Astrocyte of the hippocampus (primary cell): Measurements from ENCODE around the gene SSR1.
"Not testable (repeated sequence)": the region's sequence is repeated elsewhere in the genome, so short reads cannot be mapped to it uniquely, and the experiment has no call there.

ENCODE experiments used
- DNase-seq: peaks from one replicate; pipeline ENCODE4 v3.0.0; 2011; ENCODE audit warnings: low read depth, low spot score

Gene SSR1

GRCh38 chr6:7312616-7313504 is at the start of gene SSR1:
SSR1 (minus strand) TSS chr6:7313199; CDS start chr6:7313120, 79 bp downstream.
- DNase-seq, result peak; percentile 99

GRCh38 chr6:7351916-7352315 is 38.9 kb upstream of the SSR1 start:
- not testable (repeated sequence) for DNase-seq

- DNase-seq, result not testable (repeated sequence)
These were observed 37.6 kb upstream of the SSR1 start for GRCh38 chr6:7350591-7350990.

- DNase-seq, result not testable (repeated sequence)
These were observed 34.6 kb upstream of the SSR1 start for GRCh38 chr6:7347551-7347997.

- DNase-seq, result not testable (repeated sequence)
These were observed 31.9 kb upstream of the SSR1 start for GRCh38 chr6:7344773-7345450.

- no peak for DNase-seq
These were observed 30.8 kb upstream of the SSR1 start for GRCh38 chr6:7343546-7344475.

- DNase-seq, result no peak
These were observed 29.2 kb upstream of the SSR1 start for GRCh38 chr6:7341989-7342742.

- DNase-seq, result no peak
These were observed 28.3 kb upstream of the SSR1 start for GRCh38 chr6:7341271-7341670.

- not testable (repeated sequence) for DNase-seq
These were observed 26.2 kb upstream of the SSR1 start for GRCh38 chr6:7339007-7339732.

- no peak for DNase-seq
These were observed 25.0 kb upstream of the SSR1 start for GRCh38 chr6:7338031-7338430.

GRCh38 chr6:7335519-7335918 is 22.5 kb upstream of the SSR1 start:
- no peak for DNase-seq

GRCh38 chr6:7334685-7335084 is 21.7 kb upstream of the SSR1 start:
- DNase-seq, result no peak

- DNase-seq, result no peak
These were observed 19.2 kb upstream of the SSR1 start for GRCh38 chr6:7332090-7332745.

- DNase-seq, result no peak
These were observed 18.5 kb upstream of the SSR1 start for GRCh38 chr6:7331452-7331851.

- no peak for DNase-seq
These were observed 15.2 kb upstream of the SSR1 start for GRCh38 chr6:7328243-7328642.

- no peak for DNase-seq
These were observed 12.8 kb upstream of the SSR1 start for GRCh38 chr6:7325750-7326149.

- no peak for DNase-seq
These were observed 11.5 kb upstream of the SSR1 start for GRCh38 chr6:7324520-7324919.

GRCh38 chr6:7323074-7323473 is 10.1 kb upstream of the SSR1 start:
- DNase-seq, result no peak

GRCh38 chr6:7321866-7322265 is 8.9 kb upstream of the SSR1 start:
- not testable (repeated sequence) for DNase-seq

- not testable (repeated sequence) for DNase-seq
These were observed 6.4 kb upstream of the SSR1 start for GRCh38 chr6:7319406-7319805.
